PC-9 (cell line): ENCODE data around the gene TADA3.

Experiments used
- EZH2 ChIP-seq: fragments of 200-600 bp; sonication (generic); IDR thresholded peaks from 2 replicates; pipeline ENCODE4 v1.8.0; 2017; ENCODE audit warnings: antibody characterized with exemption, low read depth
- TF ChIP-seq, protein P1 (sequence below): fragments of 200-600 bp; sonication (generic); conservative IDR thresholded peaks from 2 replicates; pipeline ENCODE4 v1.6.1; 2017; ENCODE audit warnings: mixed run types, antibody characterized with exemption, mild to moderate bottlenecking, moderate library complexity

DNA sequence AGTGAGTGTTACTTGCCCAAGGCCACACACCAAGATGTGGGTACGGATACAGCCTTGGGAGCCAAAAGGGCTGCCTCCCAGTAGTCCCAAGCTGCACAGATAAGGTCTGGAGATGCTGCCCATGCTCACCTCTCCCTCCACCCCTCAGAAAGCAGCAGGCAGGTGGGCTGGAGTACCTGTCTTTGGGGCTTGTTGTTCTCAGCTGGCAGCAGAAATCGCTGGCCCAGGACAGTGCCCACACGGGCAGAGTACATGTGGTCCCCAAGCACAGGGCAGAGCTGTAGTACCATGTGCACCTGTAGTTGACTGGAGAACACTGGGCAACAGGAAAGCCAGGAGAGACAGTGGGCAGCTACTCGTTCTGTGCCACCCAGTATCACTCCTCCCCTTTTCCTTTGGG lies 46.6 kb upstream of the TADA3 start:
- TF ChIP-seq, protein P1, sequence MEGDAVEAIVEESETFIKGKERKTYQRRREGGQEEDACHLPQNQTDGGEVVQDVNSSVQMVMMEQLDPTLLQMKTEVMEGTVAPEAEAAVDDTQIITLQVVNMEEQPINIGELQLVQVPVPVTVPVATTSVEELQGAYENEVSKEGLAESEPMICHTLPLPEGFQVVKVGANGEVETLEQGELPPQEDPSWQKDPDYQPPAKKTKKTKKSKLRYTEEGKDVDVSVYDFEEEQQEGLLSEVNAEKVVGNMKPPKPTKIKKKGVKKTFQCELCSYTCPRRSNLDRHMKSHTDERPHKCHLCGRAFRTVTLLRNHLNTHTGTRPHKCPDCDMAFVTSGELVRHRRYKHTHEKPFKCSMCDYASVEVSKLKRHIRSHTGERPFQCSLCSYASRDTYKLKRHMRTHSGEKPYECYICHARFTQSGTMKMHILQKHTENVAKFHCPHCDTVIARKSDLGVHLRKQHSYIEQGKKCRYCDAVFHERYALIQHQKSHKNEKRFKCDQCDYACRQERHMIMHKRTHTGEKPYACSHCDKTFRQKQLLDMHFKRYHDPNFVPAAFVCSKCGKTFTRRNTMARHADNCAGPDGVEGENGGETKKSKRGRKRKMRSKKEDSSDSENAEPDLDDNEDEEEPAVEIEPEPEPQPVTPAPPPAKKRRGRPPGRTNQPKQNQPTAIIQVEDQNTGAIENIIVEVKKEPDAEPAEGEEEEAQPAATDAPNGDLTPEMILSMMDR: no peak
- TF ChIP-seq EZH2: no peak
